HepG2 (cell line): ENCODE results near the gene YPEL3. TPM values are rescaled to one million over a fixed set of nuclear protein-coding genes. Genes with fewer than 3 reads are reported as not detected.

Experiments used
- ATAC-seq: fragments of 200-7000 bp; cut with Tn5 transposase; 3 replicates; pipeline ENCODE4 v1.9.1; 2020; ENCODE audit warnings: mild to moderate bottlenecking, moderate library complexity
- BruUV-seq: library from RNA; stranded (reverse); fragments of 400-500 nt; replicated peaks from 2 replicates; lab custom pipeline; 2021; lab: Mats Ljungman, UMichigan
- CTCF ChIA-PET: fragments of 300-600 bp; formaldehyde crosslinking; extraction: SDS; loops from one replicate; lab custom pipeline; 2021; ENCODE audit warnings: low total read pairs, inconsistent platforms, low intra/inter-chr PET ratio; lab: Yijun Ruan, JAX
- POLR2A ChIA-PET: fragments of 350-600 bp; sonication (Branson Sonifier 250); formaldehyde crosslinking; loops from one replicate; lab custom pipeline; 2020; ENCODE audit warnings: antibody characterized with exemption, inconsistent platforms; lab: Yijun Ruan, JAX
- DNase-seq: peaks from one replicate; pipeline ENCODE4 v3.0.0-alpha.2; 2015; ENCODE audit warnings: low spot score
- FAIRE-seq: peaks from 3 replicates; lab custom pipeline; 2011; peaks lifted over from hg19 to GRCh38; lab: Jason Lieb, UNC
- H2AFZ ChIP-seq: one replicate; pipeline ENCODE4 v1.6.1; 2011; ENCODE audit warnings: low read length, inconsistent platforms
- H3K27ac ChIP-seq: fragments of 300-600 bp; 3 replicates; pipeline ENCODE4 v1.8.0; 2011; ENCODE audit warnings: mixed run types, mild to moderate bottlenecking, mixed read lengths, low read length, inconsistent platforms; ENCODE audit not compliant: insufficient read depth; ENCODE audit errors: extremely low read length
- H3K27me3 ChIP-seq, 2 experiments: fragments of 200-600 bp in 1 of 2; 2 replicates in 1 of 2; 3 replicates in 1 of 2; pipeline versions ENCODE4 v1.6.0 to v1.8.0; 2011; ENCODE audit warnings: low read length in 2 of 2, mild to moderate bottlenecking in 2 of 2, moderate library complexity in 2 of 2, inconsistent platforms in 1 of 2; ENCODE audit not compliant: insufficient read depth in 2 of 2, control insufficient read depth in 1 of 2
- H3K36me3 ChIP-seq, 2 experiments: fragments of 200-600 bp in 1 of 2; replicated peaks in 1 of 2; 2 replicates in 1 of 2; 3 replicates in 1 of 2; pipeline versions ENCODE4 v1.5.1 to v1.8.0; 2011; ENCODE audit warnings: low read length in 2 of 2, inconsistent platforms in 1 of 2; ENCODE audit not compliant: insufficient read depth in 2 of 2, control insufficient read depth in 1 of 2
- H3K4me1 ChIP-seq: 2 replicates; pipeline ENCODE4 v1.5.1; 2012; ENCODE audit warnings: low read length, inconsistent platforms; ENCODE audit not compliant: insufficient read depth
- H3K4me2 ChIP-seq: 2 replicates; pipeline ENCODE4 v1.6.0; 2011; ENCODE audit warnings: low read depth, low read length, inconsistent platforms
- H3K4me3 ChIP-seq, 3 experiments: fragments of 200-600 bp in 1 of 3; sonication (generic), shearing (Covaris generic) in 1 of 3; replicated peaks in 1 of 3; 2 replicates each; pipeline ENCODE4 v1.5.1; 2011 to 2016; ENCODE audit warnings: low read length in 3 of 3, inconsistent platforms in 2 of 3, low read depth in 2 of 3, mild to moderate bottlenecking in 2 of 3, control low read depth in 1 of 3, mixed read lengths in 1 of 3; ENCODE audit not compliant: insufficient read depth in 1 of 3
- H3K79me2 ChIP-seq: one replicate; pipeline ENCODE4 v1.6.1; 2011; ENCODE audit warnings: low read length, inconsistent platforms; ENCODE audit not compliant: insufficient read depth
- H3K9ac ChIP-seq: 2 replicates; pipeline ENCODE4 v1.6.0; 2011; ENCODE audit warnings: mild to moderate bottlenecking, low read depth, low read length, inconsistent platforms; ENCODE audit not compliant: insufficient read depth
- H3K9me3 ChIP-seq: 2 replicates; pipeline ENCODE4 v1.5.1; 2012; ENCODE audit warnings: mild to moderate bottlenecking, low read length
- H4K20me1 ChIP-seq: 2 replicates; pipeline ENCODE4 v1.6.0; 2011; ENCODE audit warnings: inconsistent platforms, mild to moderate bottlenecking, low read length, moderate library complexity; ENCODE audit not compliant: insufficient read depth
- ATF4 ChIP-seq, 2 experiments: fragments of 450-650 bp in 1 of 2; sonication (generic) in 1 of 2; formaldehyde crosslinking; IDR thresholded peaks; 2 replicates each; pipeline versions ENCODE4 v1.5.0 to v1.8.0; 2020 to 2022; ENCODE audit warnings: mild to moderate bottlenecking in 1 of 2, missing genetic modification reagents in 1 of 2
- FOXA1 ChIP-seq, 2 experiments: fragments of 450-650 bp in 1 of 2; sonication (generic) in 1 of 2; formaldehyde crosslinking in 1 of 2; IDR thresholded peaks; 2 replicates each; pipeline versions ENCODE4 v1.4.0 to v1.6.1; 2016 to 2020; ENCODE audit warnings: missing genetic modification reagents in 1 of 2
- HOXA3 ChIP-seq: sonication (generic); formaldehyde crosslinking; IDR thresholded peaks from 2 replicates; pipeline ENCODE4 v1.5.0; 2020; ENCODE audit warnings: missing genetic modification reagents
- IRF9 ChIP-seq: sonication (generic); formaldehyde crosslinking; IDR thresholded peaks from 2 replicates; pipeline ENCODE4 v1.8.0; 2022; ENCODE audit warnings: missing genetic modification reagents, mild to moderate bottlenecking, borderline replicate concordance
- KAT8 ChIP-seq: IDR thresholded peaks from 2 replicates; pipeline ENCODE4 v1.6.1; 2016; ENCODE audit warnings: missing genetic modification reagents, missing compliant biosample characterization
- MED1 ChIP-seq: sonication (generic); formaldehyde crosslinking; IDR thresholded peaks from 2 replicates; pipeline ENCODE4 v1.4.0; 2020; ENCODE audit warnings: missing genetic modification reagents
- MED13 ChIP-seq: sonication (generic); formaldehyde crosslinking; IDR thresholded peaks from 2 replicates; pipeline ENCODE4 v1.5.0; 2020; ENCODE audit warnings: missing genetic modification reagents
- PHB2 ChIP-seq: fragments of 450-650 bp; IDR thresholded peaks from 2 replicates; pipeline ENCODE4 v1.6.1; 2018; ENCODE audit not compliant: partially characterized antibody
- SKI ChIP-seq: fragments of 450-650 bp; IDR thresholded peaks from one replicate; pipeline ENCODE4 v1.6.1; 2018; ENCODE audit warnings: mild to moderate bottlenecking; ENCODE audit not compliant: partially characterized antibody
- ZNF230 ChIP-seq: sonication (generic); formaldehyde crosslinking; IDR thresholded peaks from 2 replicates; pipeline ENCODE4 v1.4.0; 2020; ENCODE audit warnings: mild to moderate bottlenecking, missing genetic modification reagents
- ZNF749 ChIP-seq: sonication (generic); formaldehyde crosslinking; IDR thresholded peaks from 2 replicates; pipeline ENCODE4 v1.8.0; 2022; ENCODE audit warnings: mild to moderate bottlenecking, missing genetic modification reagents, moderate library complexity, borderline replicate concordance
- ZNF772 ChIP-seq: sonication (generic); formaldehyde crosslinking; IDR thresholded peaks from 2 replicates; pipeline ENCODE4 v1.5.0; 2020; ENCODE audit warnings: mild to moderate bottlenecking, missing genetic modification reagents
- WGBS: methylation state at CpG from one replicate; pipeline ENCODE4 v1.1.6; 2017; ENCODE audit warnings: low lambda C conversion rate; 5-methylcytosine and 5-hydroxymethylcytosine counted together
- in situ Hi-C: cut with HindIII; loops from 2 replicates; pipeline ENCODE4 v1.10.0; 2017; ENCODE audit warnings: low pct_unique_long_range_greater_than_20kb; ENCODE audit not compliant: extremely low pct_ligation_motif_present
- intact Hi-C: fragments of 100-400 bp; cut with micrococcal nuclease; formaldehyde crosslinking; loops from one replicate; pipeline ENCODE4 v1.10.0; 2022; ENCODE audit not compliant: unreplicated experiment
- polyA plus RNA-seq, 8 experiments: library from polyadenylated mRNA; depleted of rRNA in 3 of 8; stranded (reverse) in 7 of 8; unstranded in 1 of 8; fragments of >200 nt; fragmentation: Illumina TruSeq in 4 of 8; extraction: Trizol in 4 of 8; gene quantifications; 2 replicates each; pipeline versions ENCODE4 v1.2.1 to v1.2.3, GENCODE V29; 2011 to 2016; ENCODE audit warnings: low read depth in 4 of 8, missing spikeins in 1 of 8, mixed read lengths in 1 of 8; ENCODE audit not compliant: insufficient read depth in 1 of 8
- total RNA-seq, 5 experiments: library from RNA; depleted of rRNA; stranded (reverse); fragments of >200 nt; fragmentation: Illumina TruSeq; extraction: Trizol; gene quantifications; 2 replicates each; pipeline ENCODE4 v1.2.3, GENCODE V29; 2016; ENCODE audit warnings: low read depth in 1 of 5
- TF ChIP-seq, protein P1 (sequence below): sonication (generic); formaldehyde crosslinking; IDR thresholded peaks from 2 replicates; pipeline ENCODE4 v1.4.0; 2020; ENCODE audit warnings: missing genetic modification reagents, mild to moderate bottlenecking, borderline replicate concordance
- TF ChIP-seq, protein P2 (sequence below): IDR thresholded peaks from 2 replicates; pipeline ENCODE4 v1.6.1; 2012; ENCODE audit warnings: low read depth, low read length, improper control_type of control experiment
- TF ChIP-seq, protein P3 (sequence below): IDR thresholded peaks from 2 replicates; pipeline ENCODE4 v1.6.1; 2016; ENCODE audit warnings: missing genetic modification reagents, missing compliant biosample characterization

The YPEL3 gene
- total and polyA plus RNA-seq, 2 of the 13 experiments (the other 11 are each of a cell fraction or from before 2014, with no cell fraction given), result 5.4 to 47.0 TPM

DNA sequence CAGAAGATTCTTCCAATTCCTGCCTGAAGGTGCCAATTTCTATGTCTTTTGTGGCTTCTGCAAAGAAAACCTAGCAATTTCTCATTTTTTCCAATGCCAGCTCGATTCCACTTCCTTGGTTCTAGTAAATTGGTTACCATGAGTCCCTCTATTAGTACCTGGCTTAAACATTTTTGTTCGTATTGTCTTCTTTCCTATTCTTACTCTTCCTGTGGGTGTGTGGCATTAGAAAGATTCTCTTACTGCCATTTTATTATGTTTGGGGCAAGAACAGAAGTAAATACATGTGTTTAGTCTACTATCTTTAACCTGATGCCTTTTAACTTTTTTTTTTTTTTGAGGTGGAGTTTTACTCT lies 47.3 kb upstream of the YPEL3 start (continued):
- TF ChIP-seq MED13 (CRISPR knock-in tag), result no peak
- TF ChIP-seq ATF4 (CRISPR knock-in tag; IDR thresholded peaks at IDR 0.05), result no peak
- TF ChIP-seq ZNF749 (CRISPR knock-in tag), result no peak
- TF ChIP-seq, protein P1, sequence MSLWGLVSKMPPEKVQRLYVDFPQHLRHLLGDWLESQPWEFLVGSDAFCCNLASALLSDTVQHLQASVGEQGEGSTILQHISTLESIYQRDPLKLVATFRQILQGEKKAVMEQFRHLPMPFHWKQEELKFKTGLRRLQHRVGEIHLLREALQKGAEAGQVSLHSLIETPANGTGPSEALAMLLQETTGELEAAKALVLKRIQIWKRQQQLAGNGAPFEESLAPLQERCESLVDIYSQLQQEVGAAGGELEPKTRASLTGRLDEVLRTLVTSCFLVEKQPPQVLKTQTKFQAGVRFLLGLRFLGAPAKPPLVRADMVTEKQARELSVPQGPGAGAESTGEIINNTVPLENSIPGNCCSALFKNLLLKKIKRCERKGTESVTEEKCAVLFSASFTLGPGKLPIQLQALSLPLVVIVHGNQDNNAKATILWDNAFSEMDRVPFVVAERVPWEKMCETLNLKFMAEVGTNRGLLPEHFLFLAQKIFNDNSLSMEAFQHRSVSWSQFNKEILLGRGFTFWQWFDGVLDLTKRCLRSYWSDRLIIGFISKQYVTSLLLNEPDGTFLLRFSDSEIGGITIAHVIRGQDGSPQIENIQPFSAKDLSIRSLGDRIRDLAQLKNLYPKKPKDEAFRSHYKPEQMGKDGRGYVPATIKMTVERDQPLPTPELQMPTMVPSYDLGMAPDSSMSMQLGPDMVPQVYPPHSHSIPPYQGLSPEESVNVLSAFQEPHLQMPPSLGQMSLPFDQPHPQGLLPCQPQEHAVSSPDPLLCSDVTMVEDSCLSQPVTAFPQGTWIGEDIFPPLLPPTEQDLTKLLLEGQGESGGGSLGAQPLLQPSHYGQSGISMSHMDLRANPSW (CRISPR knock-in tag), result no peak

- Histone ChIP-seq H2AFZ (peak overlapping the region; percentile 75), H3K27ac (no peak overlapping the region), H4K20me1 (no peaks in the 10 kb centered on the region), H3K9ac (no peak overlapping the region), H3K4me3 (no peak overlapping the region; a peak in 2 of 6 replicates), H3K4me1 (peaks cover 66% of the 10 kb centered on the region), H3K4me2 (peak overlapping the region; percentile 51), H3K36me3 (no peaks in the 10 kb centered on the region), H3K9me3 (no peaks in the 10 kb centered on the region), H3K79me2 (no peaks in the 10 kb centered on the region), H3K27me3 (no peaks in the 10 kb centered on the region)
- in situ Hi-C loops, result no loop called here
- DNase-seq (peak; percentile 61), FAIRE-seq (peak; percentile 42), ATAC-seq (peak; percentile 26)
- ChIA-PET CTCF (no interaction called here), POLR2A (interaction anchor here (0.6 to 1.1 kb wide), 4 partner anchors 12 to 76 kb away, joined by 3 to 4 read pairs (median 3); partner anchors contain the start of gene CORO1A)
- 51% methylated on average over 13 of the region's 13 CpGs for WGBS
- BruUV-seq, result no TSS peak
- intact Hi-C loops, result no loop called here
- TF ChIP-seq PHB2, result no peak
- no peak for TF ChIP-seq FOXA1 (IDR thresholded peaks at IDR 0.05)
- TF ChIP-seq FOXA1 (CRISPR knock-in tag; IDR thresholded peaks at IDR 0.05), result 0 out of 2 replicates have a peak, but pooled peaks have one; percentile 16
- peak; percentile 58 for TF ChIP-seq MED1
- peak; percentile 45; the same call in 1 of the 2 replicates for TF ChIP-seq KAT8 (CRISPR knock-in tag)
- TF ChIP-seq IRF9, result 0 out of 2 replicates have a peak, but pooled peaks have one; percentile 45
- TF ChIP-seq, protein P2, sequence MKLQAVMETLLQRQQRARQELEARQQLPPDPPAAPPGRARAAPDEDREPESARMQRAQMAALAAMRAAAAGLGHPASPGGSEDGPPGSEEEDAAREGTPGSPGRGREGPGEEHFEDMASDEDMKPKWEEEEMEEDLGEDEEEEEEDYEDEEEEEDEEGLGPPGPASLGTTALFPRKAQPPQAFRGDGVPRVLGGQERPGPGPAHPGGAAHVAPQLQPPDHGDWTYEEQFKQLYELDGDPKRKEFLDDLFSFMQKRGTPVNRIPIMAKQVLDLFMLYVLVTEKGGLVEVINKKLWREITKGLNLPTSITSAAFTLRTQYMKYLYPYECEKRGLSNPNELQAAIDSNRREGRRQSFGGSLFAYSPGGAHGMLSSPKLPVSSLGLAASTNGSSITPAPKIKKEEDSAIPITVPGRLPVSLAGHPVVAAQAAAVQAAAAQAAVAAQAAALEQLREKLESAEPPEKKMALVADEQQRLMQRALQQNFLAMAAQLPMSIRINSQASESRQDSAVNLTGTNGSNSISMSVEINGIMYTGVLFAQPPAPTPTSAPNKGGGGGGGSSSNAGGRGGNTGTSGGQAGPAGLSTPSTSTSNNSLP, result no peak
- TF ChIP-seq, protein P3, sequence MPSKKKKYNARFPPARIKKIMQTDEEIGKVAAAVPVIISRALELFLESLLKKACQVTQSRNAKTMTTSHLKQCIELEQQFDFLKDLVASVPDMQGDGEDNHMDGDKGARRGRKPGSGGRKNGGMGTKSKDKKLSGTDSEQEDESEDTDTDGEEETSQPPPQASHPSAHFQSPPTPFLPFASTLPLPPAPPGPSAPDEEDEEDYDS (CRISPR knock-in tag), result 0 out of 2 replicates have a peak, but pooled peaks have one; percentile 11
- TF ChIP-seq HOXA3, result peak; percentile 17; the same call in 1 of the 2 replicates
- no peak for TF ChIP-seq SKI
- no peak for TF ChIP-seq ZNF230
- TF ChIP-seq ZNF772 (CRISPR knock-in tag), result no peak
Observed at GRCh38 chr16:30142672-30143346, 46.8 kb upstream of the YPEL3 start.
